ENCODE data around the gene RFT1.

RFT1 gene

DNA sequence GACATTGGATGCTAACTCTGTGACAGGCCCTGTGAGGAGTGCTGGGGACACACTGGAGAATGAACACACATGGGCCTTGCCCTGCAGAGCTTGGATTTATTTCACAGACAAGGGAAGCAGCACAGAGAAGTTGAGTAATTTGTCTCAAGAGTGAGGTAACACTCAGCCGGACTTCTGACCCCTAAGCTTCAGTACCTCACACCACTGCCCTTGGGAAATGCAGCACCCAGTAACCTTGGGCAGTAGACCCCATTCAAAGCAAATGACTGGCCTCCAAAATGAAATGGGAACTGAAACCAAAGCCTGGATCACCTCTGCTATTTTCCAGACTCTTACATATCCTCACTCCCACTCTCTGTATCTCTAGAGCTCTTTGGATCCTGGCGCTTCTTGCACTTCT lies 37.3 kb downstream of the RFT1 start:
- no peak for DNase-seq (ENCODE audit: low read depth in 2 of 3, low spot score in 1 of 3)

DNA sequence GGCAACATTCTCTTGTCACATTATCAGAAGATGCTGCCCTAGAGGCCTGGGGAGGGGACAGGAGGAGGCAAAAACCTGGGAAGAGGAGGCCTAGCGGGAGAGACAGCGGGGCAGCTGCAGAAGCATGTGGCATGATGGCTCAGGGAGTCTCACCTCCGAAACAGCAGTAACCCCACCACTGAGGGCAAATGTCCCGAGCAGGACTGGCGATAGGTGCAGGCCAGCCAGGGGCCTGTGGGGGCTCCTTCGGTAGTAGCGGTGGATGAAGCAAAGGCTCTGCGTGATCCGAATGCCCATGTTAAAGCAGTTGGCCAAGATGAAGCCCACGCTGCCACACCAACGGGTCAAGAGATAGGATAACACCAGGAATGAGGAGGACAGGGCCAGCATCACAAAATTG lies 38.0 kb downstream of the RFT1 start:
- DNase-seq (ENCODE audit: low read depth in 2 of 3, low spot score in 1 of 3): no peak

DNA sequence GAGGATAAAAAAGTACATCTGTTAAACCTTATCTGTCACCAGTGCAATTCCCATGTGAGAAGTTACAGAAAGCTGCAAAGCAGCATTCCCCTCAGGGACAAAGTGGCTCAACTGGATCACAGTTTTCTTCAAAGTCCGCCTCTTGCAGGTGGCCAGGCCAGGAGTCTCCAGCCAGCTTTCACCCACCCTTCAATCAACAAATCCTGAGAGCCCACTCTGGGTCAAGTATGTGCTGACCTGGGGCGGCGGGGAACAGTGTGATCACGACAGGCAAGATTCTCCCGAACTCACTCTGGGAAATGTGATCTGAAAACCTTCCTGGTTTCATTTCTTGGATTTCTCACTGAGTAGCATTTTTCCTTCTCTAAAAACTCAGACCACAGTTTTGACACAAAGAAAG lies 39.2 kb downstream of the RFT1 start:
- DNase-seq (ENCODE audit: low read depth in 2 of 3, low spot score in 1 of 3): no peak

DNA sequence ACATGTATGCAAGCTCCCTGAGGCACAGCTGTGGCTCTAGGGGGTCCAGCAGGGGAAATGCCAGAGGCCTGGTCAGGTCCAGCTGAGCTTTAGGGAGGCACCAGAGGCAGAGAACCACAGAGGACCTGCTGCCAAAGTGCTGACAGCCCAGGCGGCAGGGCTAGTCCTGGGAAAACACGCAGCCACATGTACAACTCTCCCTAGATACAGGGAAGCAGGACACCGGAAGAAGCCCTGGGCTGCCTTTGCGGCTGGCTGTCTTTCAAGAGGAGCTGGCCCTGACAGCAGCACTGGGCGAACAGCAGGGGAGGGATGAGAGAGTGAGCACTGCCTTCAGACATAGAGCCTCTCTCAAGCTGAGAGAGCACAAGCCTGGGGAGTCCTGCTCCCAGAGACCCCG lies 40.7 kb downstream of the RFT1 start:
- no peak for DNase-seq (ENCODE audit: low read depth in 2 of 3, low spot score in 1 of 3)

DNA sequence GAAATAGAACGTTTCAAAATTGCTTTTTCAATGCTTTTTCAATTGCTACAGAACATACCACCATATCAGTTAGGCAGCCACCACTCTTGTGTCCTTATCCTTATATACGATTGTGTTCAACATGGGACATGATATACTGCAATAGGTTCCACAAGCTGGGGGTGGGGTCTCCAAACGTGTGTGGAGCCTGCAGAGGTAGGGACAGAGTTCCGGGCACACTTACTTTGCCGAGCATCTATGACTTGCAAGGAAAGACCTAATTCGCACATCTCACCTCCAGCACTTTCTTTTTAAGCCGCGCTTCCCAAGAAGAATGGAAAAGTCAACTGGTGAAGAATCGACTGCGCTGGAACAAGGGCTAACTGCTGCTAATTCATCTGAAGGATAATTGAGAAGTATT lies 44.8 kb downstream of the RFT1 start:
- DNase-seq (ENCODE audit: low read depth in 2 of 3, low spot score in 1 of 3): no peak

DNA sequence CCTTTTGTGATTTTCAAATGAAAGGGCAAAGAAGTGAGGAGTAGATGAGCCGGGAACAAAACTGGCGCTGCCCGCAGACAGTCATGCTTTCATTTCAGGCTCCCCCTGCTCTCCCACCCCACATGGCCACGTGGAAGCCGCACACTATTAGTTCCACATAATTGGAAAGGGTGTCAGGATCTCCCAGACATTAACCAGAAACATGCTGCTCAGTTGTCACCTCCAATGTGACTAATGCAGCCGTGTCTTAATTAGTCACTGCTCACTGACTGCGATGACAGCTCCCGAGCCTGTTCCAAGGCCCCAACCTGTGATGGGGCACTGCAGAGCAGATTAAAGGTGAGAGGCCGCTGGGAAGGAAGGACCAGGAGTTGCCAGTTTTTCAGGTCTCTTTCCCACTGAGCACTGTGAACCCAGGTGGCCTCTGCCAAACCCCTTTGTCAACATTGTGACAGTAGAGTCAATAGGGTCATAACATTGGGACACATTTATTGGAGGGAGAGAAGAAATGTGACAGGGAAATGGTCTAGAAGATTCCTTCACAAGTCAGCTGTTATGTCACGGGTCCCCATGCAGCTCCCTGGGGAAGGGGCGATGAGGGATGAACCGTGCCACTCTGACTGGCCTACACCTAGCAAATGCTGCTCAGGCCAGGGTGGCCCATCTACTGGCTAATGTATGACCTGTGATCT lies 45.8 kb downstream of the RFT1 start:
- DNase-seq (ENCODE audit: low read depth in 2 of 3, low spot score in 1 of 3): no peak

DNA sequence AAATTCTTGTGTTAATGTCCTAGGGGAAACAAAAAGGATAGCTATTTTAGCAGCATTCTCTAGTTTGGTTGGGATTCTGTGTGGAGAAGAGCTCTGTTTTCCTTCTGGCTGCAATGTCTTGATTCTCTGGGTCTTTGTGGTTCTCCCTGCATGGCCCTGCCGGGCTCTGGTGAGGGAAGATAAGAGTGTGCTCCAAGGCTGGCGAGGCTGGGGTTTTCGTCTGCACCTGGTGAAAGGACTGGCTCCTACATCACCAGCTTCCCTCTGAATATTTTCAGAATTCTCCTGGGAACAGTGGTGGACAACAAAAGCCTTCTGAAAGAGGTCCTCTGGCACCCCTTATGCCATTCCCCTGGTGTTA lies 46.3 kb downstream of the RFT1 start:
- no peak for DNase-seq (ENCODE audit: low read depth in 2 of 3, low spot score in 1 of 3)

DNA sequence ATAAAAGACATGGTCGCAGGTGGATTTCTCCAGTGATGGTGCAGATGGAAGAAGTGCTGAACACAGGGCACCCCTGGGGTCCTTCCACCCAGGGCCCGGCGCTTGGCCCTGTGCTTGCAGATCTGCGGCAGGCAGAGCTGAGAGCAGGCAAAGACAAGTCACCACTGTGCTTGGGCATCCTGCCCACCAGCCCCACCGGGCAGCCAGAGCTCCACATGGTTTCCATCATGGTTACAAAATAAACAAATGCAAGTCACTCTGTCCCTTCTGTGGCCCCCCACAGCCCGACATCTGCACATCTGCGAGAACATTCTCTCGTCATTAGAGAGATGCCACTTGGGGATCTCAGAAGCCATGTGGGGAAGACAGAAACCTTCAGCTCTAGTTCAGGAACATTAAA lies 46.7 kb downstream of the RFT1 start:
- DNase-seq (ENCODE audit: low read depth in 2 of 3, low spot score in 1 of 3): no peak

DNA sequence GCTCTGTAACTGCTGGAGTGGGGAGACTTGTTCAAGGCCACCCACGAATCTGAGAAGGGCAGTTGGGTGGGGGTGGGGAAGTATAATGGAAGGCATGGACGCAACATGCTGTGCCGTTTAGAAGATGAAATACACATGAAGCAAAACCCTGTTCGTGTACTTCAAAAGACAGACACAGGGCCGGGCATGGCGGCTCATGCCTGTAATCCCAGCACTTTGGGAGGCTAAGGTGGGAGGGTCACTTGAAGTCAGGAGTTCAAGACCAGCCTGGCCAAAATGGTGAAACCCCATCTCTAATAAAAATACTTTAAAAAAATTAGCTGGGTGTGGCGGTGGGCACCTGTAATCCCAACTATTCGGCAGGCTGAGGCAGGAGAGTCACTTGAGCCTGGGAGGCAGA lies 47.5 kb downstream of the RFT1 start:
- no peak for DNase-seq (ENCODE audit: low read depth in 2 of 3, low spot score in 1 of 3)

DNA sequence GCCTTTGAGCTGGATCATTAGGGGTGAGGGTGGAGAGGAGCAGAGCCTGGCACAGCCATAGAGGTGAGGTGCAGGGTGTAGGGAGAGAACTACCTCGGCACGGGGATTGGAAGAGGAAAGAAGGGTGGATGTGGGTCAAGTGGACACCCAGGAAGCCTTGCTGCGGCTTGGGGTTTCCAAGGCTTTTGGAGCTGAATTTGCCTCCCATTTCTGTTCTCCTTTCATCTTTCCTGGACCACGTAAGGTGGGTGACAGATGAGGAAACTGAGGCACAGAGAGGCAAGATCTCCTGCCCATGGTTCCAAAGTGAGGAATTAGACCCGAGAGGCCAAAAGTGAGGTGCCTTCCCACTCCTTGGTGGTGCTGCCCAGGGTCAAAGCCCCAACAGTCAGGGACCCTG lies 48.9 kb downstream of the RFT1 start:
- DNase-seq (ENCODE audit: low read depth in 2 of 3, low spot score in 1 of 3): no peak

DNA sequence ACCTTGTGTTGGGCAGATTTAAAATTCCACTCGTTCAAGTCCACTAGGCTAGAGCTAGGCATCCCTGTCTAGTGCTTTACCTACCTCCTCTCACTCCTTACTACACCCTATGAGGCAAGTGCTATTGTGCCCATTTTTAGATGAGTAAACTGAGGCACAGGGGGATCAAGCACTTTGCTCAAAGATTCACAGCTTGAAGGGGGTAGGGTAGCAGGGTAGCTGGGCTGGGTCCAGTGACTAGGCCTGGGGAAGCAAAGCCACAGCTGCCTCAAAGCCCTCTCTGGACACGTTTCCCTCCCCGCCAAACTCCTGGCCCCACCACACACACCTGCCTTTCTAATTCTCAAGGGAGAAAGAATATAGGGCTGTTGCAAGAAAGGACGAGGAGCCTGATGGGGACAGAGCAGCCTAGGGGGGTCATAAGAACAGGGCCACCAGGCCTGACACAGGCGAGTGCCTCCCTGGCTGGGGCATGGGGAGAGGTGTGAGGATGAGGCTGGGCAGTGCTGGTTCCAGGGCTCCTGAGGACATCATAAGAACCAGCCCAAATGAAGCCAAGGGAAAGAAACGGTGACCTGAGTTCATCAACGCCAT lies 49.5 kb downstream of the RFT1 start:
- DNase-seq (ENCODE audit: low read depth in 2 of 3, low spot score in 1 of 3): no peak

DNA sequence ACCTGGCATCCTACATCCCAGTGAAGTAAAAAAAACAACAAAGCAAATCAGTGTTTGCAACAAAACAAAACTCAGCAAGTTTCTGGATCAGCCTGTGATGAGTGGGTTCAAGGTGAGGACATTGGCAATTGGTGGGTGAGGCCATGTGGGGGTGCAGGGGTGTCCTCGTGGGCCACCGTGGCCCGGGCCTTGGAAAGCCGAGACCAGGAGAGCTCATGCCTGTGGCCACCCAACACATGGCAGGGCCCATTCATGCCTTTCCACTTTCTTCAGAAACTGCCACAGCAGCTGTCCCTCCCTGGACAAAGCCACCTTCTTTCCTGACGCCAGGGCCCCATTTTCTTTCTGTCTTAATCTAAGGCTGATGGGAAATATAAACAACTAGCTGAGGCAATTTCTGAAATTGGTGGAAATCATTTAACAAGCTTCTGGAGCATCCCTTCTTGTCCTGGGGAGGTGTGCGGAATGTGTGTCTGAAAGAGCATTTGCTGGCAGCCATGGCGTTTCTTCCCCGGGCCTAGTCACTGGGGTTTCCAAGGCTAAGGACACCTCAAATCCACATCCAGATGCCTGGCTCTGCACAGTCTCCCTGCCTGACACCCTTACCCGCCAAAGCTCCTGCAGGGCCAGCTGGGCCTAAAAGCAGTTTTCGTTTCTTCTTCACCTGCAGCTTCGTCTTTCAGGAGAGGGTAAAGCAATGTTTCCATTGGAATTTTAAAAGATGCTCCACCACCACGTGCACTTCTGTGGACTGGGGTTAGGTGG lies 50.3 kb downstream of the RFT1 start:
- no peak for DNase-seq (ENCODE audit: low read depth in 2 of 3, low spot score in 1 of 3)

DNA sequence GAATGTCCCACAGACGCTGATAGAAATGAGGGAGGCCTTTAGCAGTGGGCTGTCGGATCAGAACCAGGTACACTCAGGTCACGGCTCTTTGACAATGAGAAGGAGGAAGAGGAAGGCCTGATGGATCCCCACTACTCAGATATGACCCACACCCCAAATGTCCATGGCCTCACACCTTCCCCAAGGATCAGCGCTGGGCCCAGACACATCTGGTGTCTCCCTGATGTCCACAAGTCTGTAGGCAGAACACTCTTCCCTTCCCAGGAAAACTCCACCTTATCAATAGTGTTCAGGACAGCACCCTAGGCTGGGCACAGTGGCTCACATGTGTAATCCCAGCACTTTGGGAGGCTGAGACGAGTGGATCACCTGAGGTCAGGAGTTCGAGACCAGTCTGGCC lies 51.1 kb downstream of the RFT1 start:
- no peak for DNase-seq (ENCODE audit: low read depth in 2 of 3, low spot score in 1 of 3)

DNA sequence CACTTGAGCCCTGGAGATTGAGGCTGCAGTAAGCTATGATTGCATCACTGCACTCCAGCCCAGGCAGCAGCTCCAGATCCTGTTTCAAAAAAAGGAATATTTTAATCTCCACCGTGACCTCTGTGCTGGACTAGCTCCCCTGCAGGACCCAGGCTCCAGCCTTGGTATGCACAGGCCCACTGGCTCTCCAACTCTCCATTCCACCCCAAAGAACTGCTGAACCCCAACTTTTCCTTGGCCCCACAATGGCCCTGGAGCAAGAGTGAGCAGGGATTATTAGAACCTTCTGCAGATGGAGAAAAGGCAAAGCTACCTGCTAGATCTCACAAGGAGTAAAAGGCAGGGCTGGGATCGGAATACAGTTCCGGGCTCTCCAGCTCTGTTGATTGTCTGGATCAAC lies 51.6 kb downstream of the RFT1 start:
- DNase-seq (ENCODE audit: low read depth in 2 of 3, low spot score in 1 of 3): no peak

DNA sequence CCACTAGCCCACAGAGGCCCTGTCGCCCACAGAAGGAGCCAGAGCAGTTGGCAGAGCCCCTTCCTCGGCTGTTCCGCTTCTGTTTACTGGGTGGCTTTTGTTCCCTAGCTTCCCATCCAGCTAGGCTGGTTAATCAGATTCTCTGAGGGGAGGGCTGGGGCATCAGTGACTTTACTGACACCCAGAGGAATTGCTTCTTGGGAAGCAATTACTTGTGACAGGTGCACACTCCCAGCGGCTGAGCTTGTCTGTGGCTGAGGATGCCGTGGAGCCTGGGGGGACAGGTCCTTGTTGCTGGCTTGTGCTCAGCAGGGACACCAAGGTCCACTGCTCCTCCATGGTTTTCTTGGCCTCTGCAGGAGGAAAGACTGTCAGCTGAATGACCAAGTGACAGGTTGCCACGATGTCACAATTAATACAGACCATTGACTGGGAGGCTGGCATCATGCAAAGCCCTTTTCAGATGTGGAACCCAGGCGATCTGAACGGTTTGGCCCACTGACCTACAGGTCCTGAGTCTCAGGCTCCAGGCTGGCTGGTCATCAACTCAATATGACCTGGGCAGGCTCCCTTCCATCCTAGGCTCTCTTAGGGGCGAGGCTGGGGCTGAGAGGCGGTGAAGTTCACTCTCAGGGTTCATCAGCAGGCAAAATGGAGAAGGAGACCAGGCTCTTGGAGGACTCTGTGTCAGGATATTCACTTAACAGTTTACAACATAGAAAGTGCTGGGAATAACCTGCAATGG lies 52.6 kb downstream of the RFT1 start:
- no peak for DNase-seq (ENCODE audit: low read depth in 2 of 3, low spot score in 1 of 3)

DNA sequence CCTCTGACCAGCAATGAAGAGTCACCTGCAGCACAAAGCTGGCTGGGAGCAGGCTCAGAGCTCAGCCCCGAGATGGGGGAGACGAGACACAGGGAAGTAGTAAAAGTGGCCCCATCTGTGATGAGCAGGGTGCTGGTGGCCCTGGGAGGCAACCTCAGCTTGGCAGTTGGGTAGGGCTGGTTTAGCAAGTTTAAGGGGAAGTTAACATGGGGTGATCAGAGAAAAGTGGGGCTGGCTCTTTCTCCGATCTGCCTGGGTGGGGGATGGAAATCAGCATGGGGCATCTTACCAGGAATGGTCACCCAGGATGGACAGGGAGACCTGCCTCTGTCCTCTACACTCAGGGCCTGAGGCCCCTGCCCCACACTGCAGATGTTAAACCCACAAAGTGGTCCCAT lies 54.5 kb downstream of the RFT1 start:
- DNase-seq (ENCODE audit: low read depth in 2 of 3, low spot score in 1 of 3): no peak

DNA sequence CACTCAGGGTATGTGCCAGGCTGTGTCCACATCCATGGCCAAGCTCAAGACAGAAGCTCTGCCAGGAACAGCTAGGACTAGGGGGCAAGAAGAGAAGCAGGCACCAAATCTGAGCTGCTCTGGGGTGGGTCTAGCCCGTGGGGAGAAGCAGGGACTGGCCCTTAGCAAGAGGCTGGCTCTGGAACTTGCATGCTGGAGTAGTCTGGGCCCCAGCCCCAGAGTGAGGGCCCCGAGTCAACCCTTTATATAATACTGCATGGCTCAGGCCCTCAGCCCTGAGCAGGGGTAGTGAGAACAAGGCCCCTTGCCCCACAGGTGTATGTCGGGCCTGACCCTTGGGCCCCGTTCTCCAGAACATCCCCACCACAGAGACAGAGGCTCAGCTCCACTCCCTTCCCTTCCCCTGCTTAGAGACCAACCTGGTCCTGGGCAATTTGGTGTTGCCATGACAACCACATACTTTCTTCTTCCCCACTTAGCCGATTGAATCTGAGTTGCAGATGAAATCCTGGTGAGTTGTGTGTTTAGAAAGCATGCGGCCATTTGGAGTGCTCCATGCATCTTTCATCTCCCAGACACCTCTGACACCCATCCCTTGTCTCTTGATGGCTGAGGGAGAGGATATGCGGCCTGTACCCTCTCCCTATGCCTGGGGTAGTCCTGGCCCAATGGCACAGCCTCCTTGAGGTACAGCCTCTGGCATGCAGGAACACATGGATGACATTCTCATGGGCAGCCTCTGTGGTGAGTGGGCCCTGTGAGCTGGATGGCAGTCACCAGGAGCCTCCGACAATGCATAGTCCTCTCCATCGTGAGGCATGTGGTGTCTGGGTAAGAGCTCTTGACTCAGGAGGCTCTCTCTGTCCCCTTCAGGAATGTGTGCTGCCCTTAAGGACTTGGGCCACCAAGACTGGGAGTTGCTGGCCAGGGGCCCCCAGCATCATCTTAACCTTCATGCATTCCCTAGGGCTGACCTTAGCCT lies 55.2 kb downstream of the RFT1 start:
- DNase-seq (ENCODE audit: low read depth in 2 of 3, low spot score in 1 of 3): no peak

DNA sequence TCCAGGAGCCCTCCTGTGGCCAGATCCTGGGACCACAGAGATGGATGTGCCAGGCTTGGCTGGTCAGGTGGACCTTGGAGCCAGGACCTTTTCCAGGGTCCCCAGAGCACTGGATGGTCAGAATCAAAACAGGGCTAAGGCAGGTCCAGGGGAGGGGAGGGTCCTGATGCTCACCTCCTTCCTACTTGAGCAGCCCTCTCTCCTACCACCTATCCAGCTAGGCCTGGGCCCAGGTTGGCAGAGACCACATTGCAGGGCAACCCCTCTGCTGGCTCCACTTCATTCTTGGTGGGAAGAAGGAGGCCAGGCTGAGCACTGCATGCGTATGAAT lies 55.9 kb downstream of the RFT1 start:
- DNase-seq (ENCODE audit: low read depth in 2 of 3, low spot score in 1 of 3): no peak

DNA sequence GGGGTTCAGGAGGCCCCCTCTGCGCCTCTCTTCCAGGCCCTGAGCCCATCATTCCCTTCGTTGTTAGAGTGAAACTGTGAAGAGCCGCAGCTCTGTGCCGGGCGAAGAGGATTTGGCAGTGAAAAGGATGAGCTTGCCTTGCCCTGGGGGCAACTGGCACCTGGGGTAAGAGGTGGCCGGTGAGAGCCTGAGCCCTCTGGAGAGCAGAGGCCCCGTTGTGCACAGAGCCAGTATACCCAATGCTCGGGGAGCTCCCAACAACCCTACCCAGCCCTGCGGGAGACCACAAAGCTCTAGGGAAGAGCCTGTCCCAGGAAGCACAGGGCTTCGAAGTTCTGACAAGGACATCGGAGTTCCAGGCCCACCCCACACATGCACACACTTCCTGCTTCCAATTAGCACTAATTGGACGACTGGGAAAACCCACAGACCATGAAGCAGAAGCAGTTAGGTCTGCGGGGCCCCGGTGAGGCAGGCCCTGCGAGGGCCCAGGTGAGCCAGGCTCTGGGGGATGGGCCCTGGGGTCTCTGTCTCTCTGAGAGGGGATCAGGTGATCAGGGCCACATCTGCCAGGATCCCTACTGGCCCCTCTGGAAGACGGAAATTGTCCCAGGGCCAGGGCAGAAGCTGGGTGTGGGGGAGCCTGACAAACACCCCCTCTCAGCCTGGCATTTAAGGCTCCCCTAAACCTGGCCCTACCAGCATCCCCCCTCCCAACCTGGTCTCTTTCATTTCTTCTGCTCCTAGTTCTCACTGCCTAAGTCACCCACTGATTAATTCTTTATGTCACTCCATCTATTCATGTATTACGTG lies 56.5 kb downstream of the RFT1 start:
- DNase-seq (ENCODE audit: low read depth in 2 of 3, low spot score in 1 of 3): no peak
